ENCODE data around the gene DUS4L. TPM values are rescaled to one million over a fixed set of nuclear protein-coding genes. Genes with fewer than 3 reads are reported as not detected.

The DUS4L gene, protein sequence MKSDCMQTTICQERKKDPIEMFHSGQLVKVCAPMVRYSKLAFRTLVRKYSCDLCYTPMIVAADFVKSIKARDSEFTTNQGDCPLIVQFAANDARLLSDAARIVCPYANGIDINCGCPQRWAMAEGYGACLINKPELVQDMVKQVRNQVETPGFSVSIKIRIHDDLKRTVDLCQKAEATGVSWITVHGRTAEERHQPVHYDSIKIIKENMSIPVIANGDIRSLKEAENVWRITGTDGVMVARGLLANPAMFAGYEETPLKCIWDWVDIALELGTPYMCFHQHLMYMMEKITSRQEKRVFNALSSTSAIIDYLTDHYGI
- total RNA-seq = 10 to 100 TPM in 1 of 4 donors, 1 to 10 TPM in 3; 5.4 to 10.3 (median 8.3) TPM
- 1 to 10 TPM; 3.2 to 5.4 (median 4.3) TPM for polyA plus RNA-seq

GRCh38 chr7:107563775-107564552 is at the start of gene DUS4L, which contains the start of gene COG5:
DUS4L (plus strand) TSS chr7:107563971; CDS start chr7:107567071, 3,100 bp downstream.
COG5 (minus strand) TSS chr7:107563920; CDS start chr7:107563896, 24 bp downstream.
- H3K9me3 ChIP-seq = no peaks in the 10 kb centered on the region
- H3K36me3 ChIP-seq = no peaks in the 10 kb centered on the region
- no peaks in the 10 kb centered on the region for H3K27me3 ChIP-seq
- no peak for TF ChIP-seq CTCF (IDR thresholded peaks at IDR 0.05)
- peak; percentile 86 to 93 (median 90) for TF ChIP-seq POLR2AphosphoS5 (IDR thresholded peaks at IDR 0.05)
- TF ChIP-seq EP300 (IDR thresholded peaks at IDR 0.05) = peak in 1 of 4 donors; percentile 9
- peak in 1 of 2 donors; percentile 58 for TF ChIP-seq POLR2A (IDR thresholded peaks at IDR 0.05)
- intact Hi-C loops (cut with DNase I) = loop anchor here (1.0 to 10.0 kb wide), 5 partner anchors 16 to 399 kb away; partner anchors contain the start of genes BCAP29, CBLL1 and HBP1
- H3K4me3 ChIP-seq = peak within 1 kb of the TSS; percentile 85 to 98 (median 90)
- DNase-seq = peak; percentile 89
- 0% methylated on average over 55 of the region's 55 CpGs for WGBS, 2 donors
- H3K4me1 ChIP-seq = peaks cover 0 to 49% (median 30%) of the 10 kb centered on the region in 4 donors
- peak within 1 kb of the TSS; percentile 92 to 96 (median 93) for H3K27ac ChIP-seq

GRCh38 chr7:107526672-107527071 is 37.1 kb upstream of the DUS4L start:
- WGBS, 2 donors = 96% methylated on average over 2 of the region's 2 CpGs

GRCh38 chr7:107527196-107527595 is 36.6 kb upstream of the DUS4L start:
- WGBS, 2 donors = 94 to 98% methylated on average over 3 of the region's 3 CpGs
- peaks cover 0 to 17% (median 0%) of the 10 kb centered on the region in 4 donors for H3K36me3 ChIP-seq

More at GRCh38 chr7:107526672-107527071, 37.1 kb upstream of the DUS4L start:
- Histone ChIP-seq H3K27me3 (no peaks in the 10 kb centered on the region), H3K36me3 (peaks cover 0 to 17% (median 0%) of the 10 kb centered on the region in 4 donors), H3K27ac (no peak overlapping the region), H3K9me3 (no peaks in the 10 kb centered on the region), H3K4me1 (no peaks in the 10 kb centered on the region), H3K4me3 (no peak overlapping the region)
- intact Hi-C loops (cut with DNase I) = no loop called here
- no peak for DNase-seq
- TF ChIP-seq CTCF (IDR thresholded peaks at IDR 0.05) (no peak), EP300 (IDR thresholded peaks at IDR 0.05) (no peak), POLR2AphosphoS5 (IDR thresholded peaks at IDR 0.05) (no peak), POLR2A (IDR thresholded peaks at IDR 0.05) (no peak)

GRCh38 chr7:107528461-107528860 is 35.3 kb upstream of the DUS4L start:
- Histone ChIP-seq H3K27me3 (no peaks in the 10 kb centered on the region), H3K9me3 (no peaks in the 10 kb centered on the region), H3K36me3 (peaks cover 0 to 17% (median 0%) of the 10 kb centered on the region in 4 donors), H3K4me1 (no peaks in the 10 kb centered on the region), H3K4me3 (no peak overlapping the region), H3K27ac (no peak overlapping the region)
- intact Hi-C loops (cut with DNase I) = no loop called here
- no peak for DNase-seq
- no peak for TF ChIP-seq POLR2A (IDR thresholded peaks at IDR 0.05)
- TF ChIP-seq EP300 (IDR thresholded peaks at IDR 0.05) = no peak
- TF ChIP-seq POLR2AphosphoS5 (IDR thresholded peaks at IDR 0.05) = no peak
- no peak for TF ChIP-seq CTCF (IDR thresholded peaks at IDR 0.05)

More at GRCh38 chr7:107527196-107527595, 36.6 kb upstream of the DUS4L start:
- H3K4me1 ChIP-seq = no peaks in the 10 kb centered on the region
- no peak for DNase-seq
- no peak overlapping the region for H3K27ac ChIP-seq
- no peak overlapping the region for H3K4me3 ChIP-seq
- no peaks in the 10 kb centered on the region for H3K9me3 ChIP-seq
- intact Hi-C loops (cut with DNase I) = no loop called here
- H3K27me3 ChIP-seq = no peaks in the 10 kb centered on the region
- TF ChIP-seq POLR2A (IDR thresholded peaks at IDR 0.05) = no peak
- TF ChIP-seq POLR2AphosphoS5 (IDR thresholded peaks at IDR 0.05) = no peak
- no peak for TF ChIP-seq EP300 (IDR thresholded peaks at IDR 0.05)
- TF ChIP-seq CTCF (IDR thresholded peaks at IDR 0.05) = no peak

Measured in sigmoid colon (tissue), 7 donors.